ENCODE data around the gene SUGCT. TPM values are rescaled to one million over a fixed set of nuclear protein-coding genes. Genes with fewer than 3 reads are reported as not detected.

The SUGCT gene
- total and polyA plus RNA-seq, 10 donors: 1.4 to 13.6 (median 2.5) TPM

DNA sequence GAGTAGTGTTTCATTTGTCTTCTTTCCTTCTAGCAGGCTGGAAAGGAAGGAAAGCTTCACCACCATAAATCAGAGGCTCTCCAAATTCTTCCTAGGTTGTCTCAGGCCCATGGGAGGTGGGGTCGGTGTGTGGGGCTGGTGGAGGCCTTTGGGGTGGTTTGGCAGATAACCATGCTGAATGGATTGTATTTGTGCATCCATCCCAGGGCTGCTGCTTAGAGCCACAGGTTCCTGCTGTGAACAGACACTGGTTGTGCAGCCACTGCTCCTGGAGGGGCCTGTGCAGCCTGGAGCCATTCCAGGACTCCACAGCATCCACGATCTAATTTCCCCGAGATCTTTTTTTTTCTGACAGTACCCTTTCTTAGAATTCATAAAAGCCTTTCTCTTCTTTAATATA lies 741.8 kb downstream of the SUGCT start:
- no peaks in the 10 kb centered on the region for H3K36me3 ChIP-seq
- 71 to 94% (median 89%) methylated on average over 3 of the region's 3 CpGs for WGBS, 5 donors
- no peak for DNase-seq
- H3K27ac ChIP-seq: no peak overlapping the region
- intact Hi-C loops (cut with DNase I; ENCODE audit: low total_unique reads): no loop called here
- no peaks in the 10 kb centered on the region for H3K27me3 ChIP-seq (replicated peaks in 1 of 7)
- no peak overlapping the region for H3K4me3 ChIP-seq
- no peaks in the 10 kb centered on the region for H3K4me1 ChIP-seq
- TF ChIP-seq, protein P1, sequence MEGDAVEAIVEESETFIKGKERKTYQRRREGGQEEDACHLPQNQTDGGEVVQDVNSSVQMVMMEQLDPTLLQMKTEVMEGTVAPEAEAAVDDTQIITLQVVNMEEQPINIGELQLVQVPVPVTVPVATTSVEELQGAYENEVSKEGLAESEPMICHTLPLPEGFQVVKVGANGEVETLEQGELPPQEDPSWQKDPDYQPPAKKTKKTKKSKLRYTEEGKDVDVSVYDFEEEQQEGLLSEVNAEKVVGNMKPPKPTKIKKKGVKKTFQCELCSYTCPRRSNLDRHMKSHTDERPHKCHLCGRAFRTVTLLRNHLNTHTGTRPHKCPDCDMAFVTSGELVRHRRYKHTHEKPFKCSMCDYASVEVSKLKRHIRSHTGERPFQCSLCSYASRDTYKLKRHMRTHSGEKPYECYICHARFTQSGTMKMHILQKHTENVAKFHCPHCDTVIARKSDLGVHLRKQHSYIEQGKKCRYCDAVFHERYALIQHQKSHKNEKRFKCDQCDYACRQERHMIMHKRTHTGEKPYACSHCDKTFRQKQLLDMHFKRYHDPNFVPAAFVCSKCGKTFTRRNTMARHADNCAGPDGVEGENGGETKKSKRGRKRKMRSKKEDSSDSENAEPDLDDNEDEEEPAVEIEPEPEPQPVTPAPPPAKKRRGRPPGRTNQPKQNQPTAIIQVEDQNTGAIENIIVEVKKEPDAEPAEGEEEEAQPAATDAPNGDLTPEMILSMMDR (IDR thresholded peaks at IDR 0.05 in 8 of 11, conservative IDR thresholded peaks at IDR 0.05 in 3 of 11): no peak
- TF ChIP-seq POLR2A (IDR thresholded peaks at IDR 0.05): no peak
- no peak for TF ChIP-seq POLR2AphosphoS5 (IDR thresholded peaks at IDR 0.05)
- H3K9me3 ChIP-seq: peaks cover 0 to 4% (median 0%) of the 10 kb centered on the region in 8 donors

- H3K27ac ChIP-seq: no peak overlapping the region
- H3K4me1 ChIP-seq: no peaks in the 10 kb centered on the region
- intact Hi-C loops (cut with DNase I; ENCODE audit: low total_unique reads): no loop called here
- TF ChIP-seq POLR2AphosphoS5 (IDR thresholded peaks at IDR 0.05): no peak
- no peak for TF ChIP-seq POLR2A (IDR thresholded peaks at IDR 0.05)
- TF ChIP-seq, protein P1 (IDR thresholded peaks at IDR 0.05 in 8 of 11, conservative IDR thresholded peaks at IDR 0.05 in 3 of 11): no peak
- H3K4me3 ChIP-seq: no peak overlapping the region
- no peak for DNase-seq
- no peaks in the 10 kb centered on the region for H3K36me3 ChIP-seq
- no peaks in the 10 kb centered on the region for H3K27me3 ChIP-seq (replicated peaks in 1 of 7)
- peaks cover 0 to 4% (median 0%) of the 10 kb centered on the region in 8 donors for H3K9me3 ChIP-seq
- WGBS, 5 donors: 48 to 66% (median 57%) methylated on average over 1 of the region's 1 CpG
Observed at GRCh38 chr7:40879941-40880543, 745.2 kb downstream of the SUGCT start.

GRCh38 chr7:40880581-40880980 lies 745.8 kb downstream of the SUGCT start:
- no peak overlapping the region for H3K27ac ChIP-seq
- no peaks in the 10 kb centered on the region for H3K36me3 ChIP-seq
- DNase-seq: no peak
- no peaks in the 10 kb centered on the region for H3K4me1 ChIP-seq
- H3K4me3 ChIP-seq: no peak overlapping the region
- peaks cover 0 to 4% (median 0%) of the 10 kb centered on the region in 8 donors for H3K9me3 ChIP-seq
- H3K27me3 ChIP-seq (replicated peaks in 1 of 7): no peaks in the 10 kb centered on the region
- TF ChIP-seq POLR2AphosphoS5 (IDR thresholded peaks at IDR 0.05): no peak
- TF ChIP-seq, protein P1 (IDR thresholded peaks at IDR 0.05 in 8 of 11, conservative IDR thresholded peaks at IDR 0.05 in 3 of 11): no peak
- TF ChIP-seq POLR2A (IDR thresholded peaks at IDR 0.05): no peak
- 0 to 74% (median 59%) methylated on average over 1 of the region's 1 CpG for WGBS, 5 donors
- intact Hi-C loops (cut with DNase I; ENCODE audit: low total_unique reads): no loop called here

DNA sequence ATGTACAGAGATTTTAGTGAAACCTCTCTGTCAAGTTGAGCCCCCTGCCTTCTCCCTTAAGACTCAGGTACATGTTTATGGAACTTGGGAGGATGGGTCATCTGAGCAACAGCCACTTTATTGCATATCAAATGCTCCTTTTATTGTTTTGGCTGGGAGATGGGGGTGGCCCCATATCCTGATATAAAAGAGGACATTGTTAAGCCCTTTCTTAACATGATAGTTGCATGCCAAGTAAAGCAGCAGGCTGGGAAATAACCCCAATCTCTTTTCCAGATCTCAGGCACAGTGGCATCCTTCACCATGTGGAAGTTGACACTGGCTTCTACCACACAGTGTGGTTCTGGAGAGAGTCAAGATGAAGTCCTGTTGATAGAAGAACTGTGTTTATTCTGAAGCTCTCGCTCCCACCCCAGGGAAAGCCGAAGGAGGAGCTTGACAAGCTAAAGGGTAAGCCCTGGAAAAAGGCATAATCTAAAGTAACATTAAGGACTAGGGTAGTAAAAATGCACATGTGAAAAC lies 746.7 kb downstream of the SUGCT start:
- no peak for TF ChIP-seq POLR2AphosphoS5 (IDR thresholded peaks at IDR 0.05)
- TF ChIP-seq, protein P1 (IDR thresholded peaks at IDR 0.05 in 8 of 11, conservative IDR thresholded peaks at IDR 0.05 in 3 of 11): no peak
- no peak for TF ChIP-seq POLR2A (IDR thresholded peaks at IDR 0.05)
- no peak for DNase-seq
- intact Hi-C loops (cut with DNase I; ENCODE audit: low total_unique reads): no loop called here
- Histone ChIP-seq H3K27ac (no peak overlapping the region), H3K36me3 (no peaks in the 10 kb centered on the region), H3K4me3 (no peak overlapping the region), H3K4me1 (no peaks in the 10 kb centered on the region), H3K9me3 (peaks cover 0 to 4% (median 0%) of the 10 kb centered on the region in 8 donors), H3K27me3 (replicated peaks in 1 of 7) (no peaks in the 10 kb centered on the region)
- 84 to 92% (median 90%) methylated on average over 2 of the region's 2 CpGs for WGBS, 5 donors
